PFSK-1 (cell line): ENCODE results near the gene AP1B1.

ENCODE experiments used
- POLR2AphosphoS5 ChIP-seq: IDR thresholded peaks from 2 replicates; pipeline ENCODE4 v1.6.1; 2012; ENCODE audit warnings: low read depth, mild to moderate bottlenecking, control low read depth, low read length, moderate library complexity
- TAF1 ChIP-seq: IDR thresholded peaks from 2 replicates; pipeline ENCODE4 v1.6.1; 2012; ENCODE audit warnings: low read length, control low read depth, borderline replicate concordance; ENCODE audit not compliant: insufficient read depth

- TF ChIP-seq POLR2AphosphoS5: no peak
- TF ChIP-seq TAF1: no peak
These were observed 72.9 kb downstream of the AP1B1 start, which contains the start of gene RASL10A for GRCh38 chr22:29315286-29316140.
